ENCODE data around the gene PRSS57. TPM values are rescaled to one million over a fixed set of nuclear protein-coding genes. Genes with fewer than 3 reads are reported as not detected.
A peak's percentile ranks its signal among the peaks of the same experiment; 100 is the strongest.

PRSS57 gene
- total and polyA plus RNA-seq, 2 of the 13 experiments (the other 11 are each of a cell fraction or from before 2014, with no cell fraction given): 0.12 TPM; not detected in 1

DNA sequence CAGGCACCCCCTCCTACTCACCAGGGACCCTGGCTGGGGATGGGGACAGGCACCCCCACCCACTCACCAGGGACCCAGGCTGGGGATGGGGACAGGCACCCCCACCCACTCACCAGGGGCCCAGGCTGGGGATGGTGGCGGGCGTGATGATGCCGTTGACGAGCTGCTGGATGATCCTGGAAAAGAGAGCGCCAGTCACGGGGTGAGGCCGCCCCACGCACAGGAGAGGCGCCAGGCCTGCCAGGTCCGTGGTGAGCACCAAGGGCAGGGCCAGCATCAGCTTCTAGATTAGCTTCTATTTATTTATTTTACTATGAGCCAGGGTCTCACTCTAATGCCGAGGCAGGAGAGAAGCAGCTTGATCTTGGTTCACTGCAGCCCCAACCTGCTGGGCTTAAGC lies 45.1 kb downstream of the PRSS57 start (continued):
- TF ChIP-seq, protein P1, sequence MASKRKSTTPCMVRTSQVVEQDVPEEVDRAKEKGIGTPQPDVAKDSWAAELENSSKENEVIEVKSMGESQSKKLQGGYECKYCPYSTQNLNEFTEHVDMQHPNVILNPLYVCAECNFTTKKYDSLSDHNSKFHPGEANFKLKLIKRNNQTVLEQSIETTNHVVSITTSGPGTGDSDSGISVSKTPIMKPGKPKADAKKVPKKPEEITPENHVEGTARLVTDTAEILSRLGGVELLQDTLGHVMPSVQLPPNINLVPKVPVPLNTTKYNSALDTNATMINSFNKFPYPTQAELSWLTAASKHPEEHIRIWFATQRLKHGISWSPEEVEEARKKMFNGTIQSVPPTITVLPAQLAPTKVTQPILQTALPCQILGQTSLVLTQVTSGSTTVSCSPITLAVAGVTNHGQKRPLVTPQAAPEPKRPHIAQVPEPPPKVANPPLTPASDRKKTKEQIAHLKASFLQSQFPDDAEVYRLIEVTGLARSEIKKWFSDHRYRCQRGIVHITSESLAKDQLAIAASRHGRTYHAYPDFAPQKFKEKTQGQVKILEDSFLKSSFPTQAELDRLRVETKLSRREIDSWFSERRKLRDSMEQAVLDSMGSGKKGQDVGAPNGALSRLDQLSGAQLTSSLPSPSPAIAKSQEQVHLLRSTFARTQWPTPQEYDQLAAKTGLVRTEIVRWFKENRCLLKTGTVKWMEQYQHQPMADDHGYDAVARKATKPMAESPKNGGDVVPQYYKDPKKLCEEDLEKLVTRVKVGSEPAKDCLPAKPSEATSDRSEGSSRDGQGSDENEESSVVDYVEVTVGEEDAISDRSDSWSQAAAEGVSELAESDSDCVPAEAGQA (IDR thresholded peaks at IDR 0.05; ENCODE audit: low read depth): no peak
- TF ChIP-seq, protein P1 (CRISPR knock-in tag; IDR thresholded peaks at IDR 0.05; ENCODE audit: borderline replicate concordance): no peak
- TF ChIP-seq CBX1 (IDR thresholded peaks at IDR 0.05; ENCODE audit: low read depth): no peak
- no peak for TF ChIP-seq KMT2B (CRISPR knock-in tag; IDR thresholded peaks at IDR 0.05)
- TF ChIP-seq, protein P2, sequence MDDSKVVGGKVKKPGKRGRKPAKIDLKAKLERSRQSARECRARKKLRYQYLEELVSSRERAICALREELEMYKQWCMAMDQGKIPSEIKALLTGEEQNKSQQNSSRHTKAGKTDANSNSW (CRISPR knock-in tag; IDR thresholded peaks at IDR 0.05; ENCODE audit: borderline replicate concordance): no peak

DNA sequence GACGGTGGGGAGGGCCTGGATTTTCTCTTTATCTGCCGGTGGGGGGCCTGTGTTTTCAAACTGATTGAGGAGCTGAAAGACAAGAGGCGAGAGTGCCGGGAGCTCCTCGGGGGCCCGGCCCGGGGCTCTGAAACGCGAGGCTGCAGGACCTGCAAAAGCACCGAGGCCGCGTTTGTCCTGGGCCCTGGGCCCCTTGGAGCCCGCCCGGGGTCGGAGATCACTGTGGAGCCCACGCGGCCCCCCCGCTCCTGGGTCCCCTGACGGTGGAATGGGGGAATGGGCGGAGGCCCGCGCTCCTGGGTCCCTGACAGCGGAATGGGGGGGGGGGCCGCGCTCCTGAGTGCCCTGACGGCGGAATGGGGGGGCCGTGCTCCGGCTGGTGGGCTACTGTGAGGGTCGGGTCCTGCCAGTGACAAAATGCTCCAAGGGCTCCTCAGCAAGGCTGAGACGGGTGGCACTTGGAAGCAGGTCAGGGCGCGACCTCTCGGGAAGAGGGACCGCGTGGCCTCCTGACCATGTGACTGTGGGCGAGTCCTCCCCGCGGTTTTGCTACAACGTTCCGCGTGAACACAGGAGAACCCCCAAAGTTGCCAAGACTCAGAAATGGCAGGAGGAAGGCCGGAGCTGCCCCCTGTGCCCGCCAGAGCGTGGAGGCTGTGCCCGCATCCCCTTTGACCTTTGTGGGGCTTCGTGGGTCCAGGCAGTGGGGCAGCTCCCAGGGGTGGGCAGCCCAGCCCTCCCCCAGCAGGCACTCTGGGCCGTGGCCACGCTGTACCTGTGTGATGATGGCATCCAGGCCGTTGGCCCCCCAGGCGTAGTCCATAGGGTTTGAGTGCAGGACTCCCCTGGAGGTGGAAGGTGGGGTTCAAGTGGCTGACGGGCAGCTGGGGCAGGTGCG lies 46.1 kb downstream of the PRSS57 start:
- WGBS (ENCODE audit: low lambda C conversion rate): 95% methylated on average over 29 of the region's 53 CpGs
- ATAC-seq: no peak

More for the DNA sequence above, 46.1 kb downstream of the PRSS57 start:
- ChIA-PET CTCF (ENCODE audit: low intra/inter-chr PET ratio, low total read pairs) (no interaction called here), POLR2A (no interaction called here)
- FAIRE-seq: no peak
- Histone ChIP-seq H3K4me1 (ENCODE audit: insufficient read depth, low read length) (no peaks in the 10 kb centered on the region), H3K9me3 (ENCODE audit: low read length) (no peaks in the 10 kb centered on the region), H3K27ac (ENCODE audit: extremely low read length, insufficient read depth, low read length) (no peak overlapping the region), H3K4me3 (replicated peaks in 1 of 3; ENCODE audit: insufficient read depth in 1 of 3, low read depth in 2 of 3, low read length in 3 of 3) (no peak overlapping the region), H2AFZ (ENCODE audit: low read length) (no peak overlapping the region), H3K27me3 (ENCODE audit: control insufficient read depth in 1 of 2, insufficient read depth in 2 of 2, low read length in 2 of 2) (no peaks in the 10 kb centered on the region), H3K4me2 (ENCODE audit: low read depth, low read length) (no peak overlapping the region), H4K20me1 (ENCODE audit: insufficient read depth, low read length) (peaks cover 30% of the 10 kb centered on the region; the same call in 1 of the 2 replicates), H3K36me3 (replicated peaks in 1 of 2; ENCODE audit: control insufficient read depth in 1 of 2, insufficient read depth in 2 of 2, low read length in 2 of 2) (peaks cover 34 to 57% of the 10 kb centered on the region in 2 experiments; a peak in 4 of 5 replicates), H3K9ac (ENCODE audit: insufficient read depth, low read depth, low read length) (no peak overlapping the region), H3K79me2 (ENCODE audit: insufficient read depth, low read length) (peaks cover 21% of the 10 kb centered on the region)
- intact Hi-C loops (cut with micrococcal nuclease; ENCODE audit: unreplicated experiment): no loop called here
- 0 out of 2 replicates have a peak, but pooled peaks have one; percentile 17 for TF ChIP-seq RBFOX2 (IDR thresholded peaks at IDR 0.05; ENCODE audit: low read depth, low read length)
- no peak for TF ChIP-seq RXRB (CRISPR knock-in tag; IDR thresholded peaks at IDR 0.05; ENCODE audit: borderline replicate concordance)
- TF ChIP-seq AGO2 (optimal IDR thresholded peaks at IDR 0.05; ENCODE audit: low read depth, low read length): peak; percentile 68
- TF ChIP-seq RBM22 (optimal IDR thresholded peaks at IDR 0.05; ENCODE audit: low read length): peak; percentile 23
- TF ChIP-seq, protein P3, sequence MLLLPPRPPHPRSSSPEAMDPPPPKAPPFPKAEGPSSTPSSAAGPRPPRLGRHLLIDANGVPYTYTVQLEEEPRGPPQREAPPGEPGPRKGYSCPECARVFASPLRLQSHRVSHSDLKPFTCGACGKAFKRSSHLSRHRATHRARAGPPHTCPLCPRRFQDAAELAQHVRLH (CRISPR knock-in tag; IDR thresholded peaks at IDR 0.05; ENCODE audit: borderline replicate concordance, low read depth): no peak
- TF ChIP-seq ZNF274 (CRISPR knock-in tag; IDR thresholded peaks at IDR 0.05): no peak
- no peak for TF ChIP-seq IRF2 (CRISPR knock-in tag; IDR thresholded peaks at IDR 0.05)
- no TSS peak for BruUV-seq (replicated peaks)
- in situ Hi-C loops (cut with HindIII; ENCODE audit: extremely low pct_ligation_motif_present, low pct_unique_long_range_greater_than_20kb): no loop called here
- no peak for DNase-seq (ENCODE audit: low spot score)

Data from HepG2 (cell line).